Activated T-cell treated with anti-CD3 and anti-CD28 coated beads for 4 hours (primary cell): ENCODE data around the gene DPP8.
"Not testable (repeated sequence)": the region's sequence is repeated elsewhere in the genome, so short reads cannot be mapped to it uniquely, and the experiment has no call there.

Source experiments
- DNase-seq: peaks from one replicate; pipeline ENCODE4 v3.0.0-alpha.2; 2020

DPP8 gene

DNA sequence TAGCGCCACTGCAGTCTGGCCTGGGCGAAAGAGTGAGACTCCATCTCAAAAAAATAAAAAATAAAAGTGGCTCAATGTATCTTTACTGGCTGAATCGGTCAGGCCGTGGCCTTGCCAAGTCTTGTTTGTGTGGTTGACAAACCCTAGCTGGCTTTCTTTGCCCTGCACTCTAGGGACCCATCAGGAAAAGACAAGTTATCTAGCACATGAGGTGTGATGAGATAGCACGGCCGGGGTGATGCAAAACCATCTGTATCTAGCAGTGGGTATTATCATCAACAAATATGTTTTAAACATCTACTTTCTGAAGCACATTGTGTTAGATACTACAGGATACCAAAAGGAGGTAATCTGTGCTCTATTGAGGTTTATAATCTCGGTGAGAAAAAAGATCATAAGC, 3.9 kb upstream of the DPP8 start:
- DNase-seq = no peak

- no peak for DNase-seq
These were observed 1.3 kb upstream of the DPP8 start for GRCh38 chr15:65518633-65519285.

- no peak for DNase-seq
These were observed 348 bp upstream of the DPP8 start for GRCh38 chr15:65517866-65518207.

DNA sequence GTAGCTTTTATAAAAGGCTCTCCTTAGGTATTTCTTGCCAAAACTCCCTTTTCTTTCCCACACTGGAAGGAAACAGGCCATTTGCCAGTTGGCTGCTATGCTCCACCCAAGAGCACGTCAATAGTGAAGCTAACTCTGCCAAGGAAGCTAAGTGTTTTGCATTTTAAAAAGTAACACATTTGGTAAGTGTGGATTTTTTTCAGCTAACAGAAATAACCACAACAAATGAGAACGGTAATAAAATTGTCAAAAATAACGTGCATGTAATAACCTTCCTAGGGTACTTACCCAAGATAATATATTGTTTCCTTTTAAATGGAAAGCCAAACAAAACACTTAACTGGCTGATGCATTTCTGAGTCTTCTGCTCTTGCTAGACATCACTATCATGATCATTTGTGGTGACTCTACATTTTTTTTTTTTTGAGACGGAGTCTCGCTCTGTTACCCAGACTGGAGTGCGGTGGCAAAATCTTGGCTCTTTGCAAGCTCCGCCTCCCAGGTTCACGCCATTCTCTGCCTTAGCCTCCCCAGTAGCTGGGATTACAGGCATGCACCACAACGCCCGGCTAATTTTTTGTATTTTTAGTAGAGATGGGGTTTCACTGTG, 4.6 kb downstream of the DPP8 start:
- DNase-seq = no peak

GRCh38 chr15:65512189-65512588, 5.3 kb downstream of the DPP8 start:
- DNase-seq = no peak

DNA sequence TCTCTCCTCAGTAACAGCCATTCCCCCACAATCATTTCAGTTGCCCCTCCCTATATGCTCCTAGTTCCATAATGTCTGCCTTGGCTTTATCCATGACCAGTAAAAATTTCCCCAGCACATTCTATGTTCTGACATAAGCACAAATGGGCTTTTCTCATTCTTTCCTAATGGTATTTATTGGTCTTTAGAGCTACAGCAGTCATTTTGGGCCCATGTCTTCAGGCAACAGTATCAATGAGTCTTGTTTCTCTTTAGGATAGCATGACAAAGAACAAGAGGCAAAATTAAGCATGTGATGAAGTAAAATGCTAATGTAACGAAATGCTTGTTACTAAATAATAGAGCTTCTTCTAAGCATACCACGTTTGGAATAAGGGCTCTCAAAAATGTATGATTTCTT, 8.2 kb downstream of the DPP8 start:
- no peak for DNase-seq

GRCh38 chr15:65494076-65494475, 23.4 kb downstream of the DPP8 start:
- DNase-seq = no peak

- DNase-seq = no peak
These were observed 32.6 kb downstream of the DPP8 start for GRCh38 chr15:65484876-65485275.

GRCh38 chr15:65476903-65477302, 40.6 kb downstream of the DPP8 start:
- DNase-seq = no peak

- no peak for DNase-seq
These were observed 46.6 kb downstream of the DPP8 start for GRCh38 chr15:65470866-65471265.

- no peak for DNase-seq
These were observed 49.1 kb downstream of the DPP8 start for GRCh38 chr15:65468229-65468909.

GRCh38 chr15:65466901-65467300, 50.6 kb downstream of the DPP8 start:
- DNase-seq = no peak

- DNase-seq = not testable (repeated sequence)
These were observed 54.4 kb downstream of the DPP8 start for GRCh38 chr15:65463096-65463495.

DNA sequence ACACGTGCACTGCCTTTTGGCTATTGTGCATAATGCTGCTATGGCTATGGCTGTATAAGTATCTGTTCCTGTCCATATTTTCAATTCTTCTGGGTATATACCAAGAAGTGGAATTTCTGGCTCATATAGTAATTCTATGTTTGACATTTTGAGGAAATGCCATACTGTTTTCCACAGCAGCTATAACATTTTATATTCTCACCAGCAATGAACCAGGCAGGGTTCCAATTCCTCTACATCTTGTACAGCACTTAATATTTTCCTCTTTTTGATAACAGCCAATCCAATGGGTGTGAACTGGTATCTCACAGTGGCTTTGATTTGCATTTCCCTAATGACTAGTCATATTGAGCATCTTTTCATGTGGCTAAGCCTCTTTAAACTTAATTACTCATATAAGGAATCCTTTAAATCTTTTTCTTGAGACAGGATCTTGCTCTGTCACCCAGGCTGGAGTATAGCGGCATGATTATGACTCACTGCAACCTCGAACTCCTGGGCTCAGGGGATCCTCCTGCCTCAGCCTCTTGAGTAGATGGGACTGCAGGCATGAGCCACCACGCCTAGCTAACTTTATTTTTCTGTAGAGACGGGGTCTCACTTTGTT, 56.6 kb downstream of the DPP8 start:
- no peak for DNase-seq

DNA sequence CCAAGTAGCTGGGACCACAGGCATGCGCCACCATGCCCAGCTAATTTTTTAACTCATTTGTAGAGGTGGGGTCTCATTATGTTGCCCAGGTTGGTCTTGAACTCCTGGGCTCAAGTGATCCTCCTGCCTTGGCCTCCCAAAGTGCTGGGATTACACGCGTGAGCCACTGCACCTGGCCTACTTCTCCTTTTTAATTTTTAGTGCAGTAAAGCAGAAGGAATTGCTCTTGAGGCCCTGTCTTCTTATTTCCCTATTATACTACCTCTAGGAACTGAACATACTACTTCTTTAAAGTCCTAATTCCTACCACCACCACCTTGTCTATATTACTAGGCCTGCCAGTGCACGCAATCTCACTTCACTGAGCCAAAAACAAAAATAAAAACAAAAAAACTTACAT, 62.2 kb downstream of the DPP8 start:
- DNase-seq = not testable (repeated sequence)

DNA sequence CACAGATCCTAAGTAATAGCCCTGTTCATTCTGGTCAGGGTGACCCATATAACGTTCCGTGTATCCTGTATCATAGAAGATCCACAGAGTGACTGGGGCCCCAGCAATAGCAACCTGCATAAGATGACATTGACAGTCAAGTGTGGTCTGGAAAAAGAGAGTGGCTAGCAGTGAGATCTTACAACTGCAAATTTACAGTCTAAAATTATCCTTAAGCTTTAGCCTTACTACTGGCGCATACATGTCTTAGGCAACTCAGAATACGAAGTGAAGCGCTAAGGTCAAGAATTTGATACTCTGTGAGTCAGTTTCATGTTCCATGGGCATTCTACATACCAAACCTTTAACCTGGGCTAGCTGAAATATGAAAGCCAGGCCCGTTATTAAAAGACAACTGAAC, 65.5 kb downstream of the DPP8 start:
- DNase-seq = no peak

GRCh38 chr15:65450556-65450955, 66.9 kb downstream of the DPP8 start:
- no peak for DNase-seq

DNA sequence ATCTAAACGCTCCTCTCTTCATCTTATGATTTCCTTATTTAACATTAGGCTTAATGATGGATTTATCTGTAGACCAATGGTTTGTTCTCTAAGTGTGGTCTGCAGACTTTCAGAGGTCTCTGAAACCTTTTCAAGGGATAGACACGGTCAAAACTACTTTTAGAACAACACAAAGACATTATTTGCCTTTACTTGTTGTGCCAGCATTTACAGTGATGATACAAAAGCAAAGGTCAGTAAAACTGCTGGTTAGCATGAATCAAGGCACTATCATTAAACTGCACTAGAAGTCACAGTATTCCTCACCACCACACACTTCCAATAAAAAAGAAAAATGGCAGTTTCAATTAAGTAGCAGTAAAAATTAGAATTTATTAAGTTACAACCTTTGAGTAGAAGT, 70.3 kb downstream of the DPP8 start:
- DNase-seq = no peak

DNA sequence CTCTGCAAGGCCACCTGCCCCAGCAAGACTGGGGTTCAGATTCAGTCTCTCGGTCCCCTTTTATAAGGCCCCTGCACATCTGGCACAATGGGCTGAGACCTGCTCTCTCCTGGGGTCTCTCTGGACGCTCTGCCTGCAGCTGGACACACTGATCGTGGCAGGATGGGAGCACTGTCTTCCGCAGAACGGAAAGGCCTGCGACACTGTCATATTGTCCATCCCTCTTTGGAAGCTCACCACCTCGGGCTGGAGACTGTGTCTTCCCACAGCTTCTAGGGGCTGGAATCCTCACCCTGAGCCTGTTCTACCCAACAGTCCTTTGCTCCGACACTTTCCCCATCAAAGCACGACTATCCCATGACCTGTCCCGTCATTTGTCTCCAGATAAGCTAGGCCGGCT, 83.3 kb downstream of the DPP8 start:
- DNase-seq = no peak

DNA sequence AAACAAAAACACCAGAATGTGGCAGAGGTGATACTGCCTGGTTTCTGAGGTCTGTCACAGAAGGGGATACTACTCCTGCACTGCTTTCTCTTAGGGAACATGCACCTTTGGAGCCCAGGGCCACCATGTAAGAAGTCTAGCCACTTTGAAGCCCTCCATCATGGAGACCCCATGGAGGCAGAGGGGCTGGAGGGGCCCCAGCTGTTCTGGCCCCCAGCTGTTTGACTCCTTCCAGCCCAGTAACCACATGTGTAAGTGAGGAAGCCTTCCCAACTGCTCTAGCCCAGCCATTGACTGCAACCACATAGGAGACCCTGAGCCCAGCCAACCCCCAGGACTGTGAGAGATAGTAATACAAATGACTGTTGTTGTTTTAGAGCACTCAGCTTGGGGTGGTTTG, 85.8 kb downstream of the DPP8 start:
- no peak for DNase-seq

- no peak for DNase-seq
These were observed 91.2 kb downstream of the DPP8 start for GRCh38 chr15:65426216-65426853.

- DNase-seq = no peak
These were observed 92.8 kb downstream of the DPP8 start for GRCh38 chr15:65424683-65425082.

DNA sequence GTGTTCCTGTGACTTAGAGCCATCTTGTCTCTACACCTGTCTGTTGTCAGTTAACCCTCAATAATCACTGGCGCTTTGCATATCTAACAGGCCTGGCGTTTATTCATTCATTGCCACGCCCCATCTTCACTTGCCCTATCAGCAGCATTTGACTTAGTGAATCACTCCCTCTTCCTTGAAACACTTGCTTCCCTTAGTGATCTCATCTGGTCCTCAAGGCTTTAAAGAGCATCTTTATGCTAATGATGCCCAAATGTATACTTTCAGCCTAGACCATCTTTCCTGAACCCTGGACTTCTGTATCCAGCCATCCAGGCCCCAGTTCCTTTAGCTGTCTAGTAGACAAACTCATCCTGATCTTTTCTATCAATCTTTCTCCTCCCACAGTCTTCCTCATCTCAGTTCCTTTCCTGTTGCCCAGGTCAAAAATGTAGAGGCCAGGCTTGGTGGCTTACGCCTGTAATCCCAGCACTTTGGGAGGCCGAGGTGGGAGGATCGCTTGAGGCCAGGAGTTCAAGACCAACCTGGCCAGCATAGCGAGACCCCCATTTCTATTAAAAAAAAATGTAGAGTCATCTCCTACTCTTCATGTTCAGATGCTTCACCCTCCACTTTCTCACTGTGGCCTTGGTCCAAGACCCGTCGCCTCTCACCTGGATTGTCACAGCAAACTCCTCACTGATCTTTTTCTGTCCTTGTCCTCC, 93.4 kb downstream of the DPP8 start:
- DNase-seq = no peak
